Tibial nerve (tissue), 4 donors: ENCODE data around the gene MCF2L.

ENCODE experiments used
- CTCF ChIP-seq, 5 experiments: fragments of 200-600 bp in 3 of 5; fragments of 450-650 bp in 2 of 5; sonication (generic) in 3 of 5; IDR thresholded peaks; one replicate each; pipeline ENCODE4 v1.5.1; 2016 to 2019; ENCODE audit warnings: antibody characterized with exemption in 5 of 5, mild to moderate bottlenecking in 3 of 5, moderate library complexity in 2 of 5
- EP300 ChIP-seq, 2 donors: sonication (generic); formaldehyde crosslinking; IDR thresholded peaks; one replicate each; pipeline ENCODE4 v1.6.1; 2017; ENCODE audit warnings: antibody characterized with exemption in 2 of 2, mild to moderate bottlenecking in 1 of 2
- POLR2A ChIP-seq, 2 donors: fragments of 450-650 bp; IDR thresholded peaks; one replicate each; pipeline ENCODE4 v1.6.1; 2017; ENCODE audit warnings: antibody characterized with exemption in 2 of 2, mild to moderate bottlenecking in 2 of 2, moderate library complexity in 2 of 2

- TF ChIP-seq CTCF (IDR thresholded peaks at IDR 0.05): no peak
- no peak for TF ChIP-seq EP300 (IDR thresholded peaks at IDR 0.05)
- no peak for TF ChIP-seq POLR2A (IDR thresholded peaks at IDR 0.05)
Observed at GRCh38 chr13:113044391-113045114, 75.5 kb downstream of the MCF2L start.
